ENCODE data around the gene TTLL4. TPM values are rescaled to one million over a fixed set of nuclear protein-coding genes. Genes with fewer than 3 reads are reported as not detected.

TTLL4 gene
- total RNA-seq, 2 experiments from 2014 or later, result 38.2 to 68.0 TPM

DNA sequence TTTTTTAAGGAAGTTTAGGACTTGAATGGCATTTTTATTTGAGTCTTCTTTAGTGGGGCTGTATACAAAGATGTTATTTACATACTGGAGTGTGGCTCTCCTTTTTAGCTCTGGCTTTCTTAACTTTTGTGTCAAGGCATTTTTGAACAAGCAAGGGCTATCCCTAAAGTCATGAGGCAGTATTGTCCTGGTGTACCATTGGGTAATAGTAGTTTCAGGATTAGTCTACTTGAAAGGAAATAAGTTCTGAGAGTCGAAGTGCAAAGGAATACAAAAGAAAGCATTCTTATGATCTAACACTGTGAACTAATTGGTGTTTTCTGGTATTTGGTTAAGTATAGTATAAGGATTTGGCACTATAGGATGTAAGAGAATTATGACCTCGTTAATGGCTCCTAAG, 69.4 kb downstream of the TTLL4 start:
- intact Hi-C loops (cut with micrococcal nuclease; ENCODE audit: unreplicated experiment), result no loop called here

DNA sequence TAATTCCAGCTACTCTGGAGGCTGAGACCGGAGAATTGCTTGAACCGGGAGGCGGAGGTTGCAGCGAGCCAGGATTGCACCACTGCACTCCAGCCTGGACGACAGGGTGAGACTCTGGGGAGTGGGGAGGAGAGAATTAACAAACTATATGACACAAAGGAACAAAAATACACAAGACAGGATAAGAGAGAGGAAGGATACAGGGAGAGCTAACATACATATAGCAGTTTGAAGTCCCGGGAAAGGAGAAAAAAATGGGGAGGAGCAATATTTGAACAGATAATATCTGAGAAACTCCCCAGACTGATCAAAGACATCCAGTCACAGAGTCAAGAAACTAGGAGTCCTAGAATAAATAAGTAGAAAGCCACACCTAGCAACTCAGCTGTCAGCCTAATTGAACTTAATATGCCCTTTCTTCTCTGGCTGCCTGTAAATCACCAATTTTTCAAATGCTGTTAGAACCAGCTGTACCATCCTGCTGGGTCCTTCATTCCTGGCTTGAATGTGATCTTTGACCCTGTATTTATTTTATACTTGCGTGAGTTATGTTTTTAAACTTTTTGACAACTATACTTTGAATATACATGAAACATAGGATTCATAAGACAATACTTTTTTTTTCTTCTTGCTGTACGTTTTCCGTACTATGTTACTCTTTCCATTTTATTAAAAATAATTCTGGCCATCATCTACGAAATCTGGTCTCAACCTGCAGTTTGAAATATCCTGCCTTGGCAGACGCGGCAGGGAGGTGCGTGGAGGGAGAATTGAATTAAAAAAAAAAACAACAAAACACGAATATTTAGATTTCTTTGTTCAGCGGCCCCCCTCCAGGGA, 70.4 kb downstream of the TTLL4 start:
- intact Hi-C loops (cut with micrococcal nuclease; ENCODE audit: unreplicated experiment), result no loop called here
- no peak overlapping the region for H2AFZ ChIP-seq (ENCODE audit: low read length)
- H3K4me3 ChIP-seq (ENCODE audit: low read depth, low read length, poor library complexity, severe bottlenecking), result no peak overlapping the region
- no peaks in the 10 kb centered on the region for H3K79me2 ChIP-seq (ENCODE audit: insufficient read depth, low read depth, low read length)
- no peaks in the 10 kb centered on the region for H4K20me1 ChIP-seq (ENCODE audit: insufficient read depth, low read length)
- no peaks in the 10 kb centered on the region for H3K9me2 ChIP-seq (ENCODE audit: insufficient read depth, low read length)
- no peaks in the 10 kb centered on the region for H3K4me1 ChIP-seq (ENCODE audit: insufficient read depth, low read length, poor library complexity, severe bottlenecking)
- ChIA-PET POLR2A (interaction anchor here (0.5 kb wide), 1 partner anchor 301 kb away, joined by 3 read pairs; no protein-coding TSS in a partner anchor), CTCF (ENCODE audit: unreplicated experiment) (no interaction called here)
- no TSS peak for BruUV-seq (replicated peaks)
- no peaks in the 10 kb centered on the region for H3K9me3 ChIP-seq (ENCODE audit: low read length)
- H3K36me3 ChIP-seq (ENCODE audit: insufficient read depth, low read length), result no peaks in the 10 kb centered on the region
- no peak overlapping the region for H3K27ac ChIP-seq (ENCODE audit: low read depth, low read length, poor library complexity, severe bottlenecking)
- H3K4me2 ChIP-seq (ENCODE audit: low read length), result no peak overlapping the region
- TF ChIP-seq, protein P1, sequence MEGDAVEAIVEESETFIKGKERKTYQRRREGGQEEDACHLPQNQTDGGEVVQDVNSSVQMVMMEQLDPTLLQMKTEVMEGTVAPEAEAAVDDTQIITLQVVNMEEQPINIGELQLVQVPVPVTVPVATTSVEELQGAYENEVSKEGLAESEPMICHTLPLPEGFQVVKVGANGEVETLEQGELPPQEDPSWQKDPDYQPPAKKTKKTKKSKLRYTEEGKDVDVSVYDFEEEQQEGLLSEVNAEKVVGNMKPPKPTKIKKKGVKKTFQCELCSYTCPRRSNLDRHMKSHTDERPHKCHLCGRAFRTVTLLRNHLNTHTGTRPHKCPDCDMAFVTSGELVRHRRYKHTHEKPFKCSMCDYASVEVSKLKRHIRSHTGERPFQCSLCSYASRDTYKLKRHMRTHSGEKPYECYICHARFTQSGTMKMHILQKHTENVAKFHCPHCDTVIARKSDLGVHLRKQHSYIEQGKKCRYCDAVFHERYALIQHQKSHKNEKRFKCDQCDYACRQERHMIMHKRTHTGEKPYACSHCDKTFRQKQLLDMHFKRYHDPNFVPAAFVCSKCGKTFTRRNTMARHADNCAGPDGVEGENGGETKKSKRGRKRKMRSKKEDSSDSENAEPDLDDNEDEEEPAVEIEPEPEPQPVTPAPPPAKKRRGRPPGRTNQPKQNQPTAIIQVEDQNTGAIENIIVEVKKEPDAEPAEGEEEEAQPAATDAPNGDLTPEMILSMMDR (conservative IDR thresholded peaks at IDR 0.05; ENCODE audit: low read length), result no peak
- TF ChIP-seq EZH2phosphoT487 (IDR thresholded peaks at IDR 0.05; ENCODE audit: borderline replicate concordance, low read depth, low read length), result no peak
- DNase-seq (ENCODE audit: low spot score), result no peak

More for the DNA sequence above, 69.4 kb downstream of the TTLL4 start:
- BruUV-seq (replicated peaks), result no TSS peak
- Histone ChIP-seq H4K20me1 (ENCODE audit: insufficient read depth, low read length) (no peaks in the 10 kb centered on the region), H3K36me3 (ENCODE audit: insufficient read depth, low read length) (no peaks in the 10 kb centered on the region), H3K4me1 (ENCODE audit: insufficient read depth, low read length, poor library complexity, severe bottlenecking) (no peaks in the 10 kb centered on the region), H3K9me3 (ENCODE audit: low read length) (no peaks in the 10 kb centered on the region), H2AFZ (ENCODE audit: low read length) (no peak overlapping the region), H3K27ac (ENCODE audit: low read depth, low read length, poor library complexity, severe bottlenecking) (no peak overlapping the region), H3K79me2 (ENCODE audit: insufficient read depth, low read depth, low read length) (no peaks in the 10 kb centered on the region), H3K4me3 (ENCODE audit: low read depth, low read length, poor library complexity, severe bottlenecking) (no peak overlapping the region), H3K9me2 (ENCODE audit: insufficient read depth, low read length) (no peaks in the 10 kb centered on the region), H3K4me2 (ENCODE audit: low read length) (no peak overlapping the region)
- CTCF ChIA-PET (ENCODE audit: unreplicated experiment), result no interaction called here
- POLR2A ChIA-PET, result interaction anchor here (0.6 kb wide), 1 partner anchor 19 kb away, joined by 5 read pairs; no protein-coding TSS in a partner anchor
- TF ChIP-seq EZH2phosphoT487 (IDR thresholded peaks at IDR 0.05; ENCODE audit: borderline replicate concordance, low read depth, low read length), result no peak
- TF ChIP-seq, protein P1 (conservative IDR thresholded peaks at IDR 0.05; ENCODE audit: low read length), result no peak
- DNase-seq (ENCODE audit: low spot score), result no peak

All from OCI-LY7 (cell line).